Endothelial cell of umbilical vein (primary cell): ENCODE results near the gene SMPDL3B. TPM values are rescaled to one million over a fixed set of nuclear protein-coding genes. Genes with fewer than 3 reads are reported as not detected.

Experiments
- BruUV-seq: library from RNA; stranded (reverse); fragments of 400-500 nt; replicated peaks from 2 replicates; lab custom pipeline; 2021; lab: Mats Ljungman, UMichigan
- CTCF ChIA-PET: fragments of 300-600, 350-600 bp; sonication (Branson Sonifier 250); formaldehyde crosslinking; loops from one replicate; lab custom pipeline; 2021; ENCODE audit warnings: antibody characterized with exemption, inconsistent platforms; lab: Charles Lee
- POLR2A ChIA-PET: fragments of 300-600, 350-600 bp; sonication (Branson Sonifier 250); formaldehyde crosslinking; loops from one replicate; lab custom pipeline; 2021; ENCODE audit warnings: antibody characterized with exemption, inconsistent platforms; lab: Charles Lee
- DNase-seq: peaks from one replicate; pipeline ENCODE4 v3.0.0-alpha.2; 2011; ENCODE audit warnings: low read depth, low spot score
- FAIRE-seq: peaks from 2 replicates; lab custom pipeline; 2011; peaks lifted over from hg19 to GRCh38; lab: Jason Lieb, UNC
- H2AFZ ChIP-seq: 2 replicates; pipeline ENCODE4 v1.6.0; 2012; ENCODE audit warnings: low read depth, low read length, control low read depth, inconsistent platforms
- H3K27ac ChIP-seq: 2 replicates; pipeline ENCODE4 v1.5.1; 2011; ENCODE audit warnings: low read depth, mild to moderate bottlenecking, control low read depth, low read length, moderate library complexity; ENCODE audit not compliant: insufficient read depth
- H3K27me3 ChIP-seq, 2 experiments: 2 replicates each; pipeline versions ENCODE4 v1.6.0 to v1.6.1; 2011; ENCODE audit warnings: low read length in 2 of 2, mixed read lengths in 1 of 2; ENCODE audit not compliant: control insufficient read depth in 2 of 2, insufficient read depth in 2 of 2
- H3K36me3 ChIP-seq, 2 experiments: 2 replicates in 1 of 2; 3 replicates in 1 of 2; pipeline ENCODE4 v1.5.1; 2011; ENCODE audit warnings: low read length in 2 of 2, mild to moderate bottlenecking in 1 of 2, moderate library complexity in 1 of 2; ENCODE audit not compliant: control insufficient read depth in 2 of 2, insufficient read depth in 2 of 2; ENCODE audit errors: extremely low read depth in 1 of 2
- H3K4me1 ChIP-seq: 3 replicates; pipeline ENCODE4 v1.5.1; 2011; ENCODE audit warnings: mild to moderate bottlenecking, low read length; ENCODE audit not compliant: control insufficient read depth, insufficient read depth; ENCODE audit errors: extremely low read depth
- H3K4me2 ChIP-seq: 2 replicates; pipeline ENCODE4 v1.6.1; 2011; ENCODE audit warnings: low read length, control low read depth, mixed read lengths; ENCODE audit not compliant: insufficient read depth
- H3K4me3 ChIP-seq, 3 experiments: fragments of 200-600 bp in 1 of 3; sonication (generic), shearing (Covaris generic) in 1 of 3; replicated peaks in 1 of 3; 2 replicates each; pipeline ENCODE4 v1.5.1; 2011 to 2016; ENCODE audit warnings: control low read depth in 3 of 3, low read length in 3 of 3, mild to moderate bottlenecking in 2 of 3, inconsistent platforms in 1 of 3, low read depth in 1 of 3, moderate library complexity in 1 of 3; ENCODE audit not compliant: insufficient read depth in 1 of 3
- H3K79me2 ChIP-seq: 2 replicates; pipeline ENCODE4 v1.6.0; 2012; ENCODE audit warnings: low read length, inconsistent platforms; ENCODE audit not compliant: control insufficient read depth, insufficient read depth
- H3K9ac ChIP-seq: replicated peaks from 2 replicates; pipeline ENCODE3; 2011; ENCODE audit warnings: low read length, control low read depth; ENCODE audit not compliant: insufficient read depth; ENCODE audit errors: extremely low read depth
- H3K9me1 ChIP-seq: replicated peaks from 3 replicates; pipeline ENCODE4 v1.6.0; 2011; ENCODE audit warnings: mild to moderate bottlenecking, low read length; ENCODE audit not compliant: control insufficient read depth, insufficient read depth; ENCODE audit errors: extremely low read depth
- H3K9me3 ChIP-seq: replicated peaks from 2 replicates; pipeline ENCODE4 v1.5.1; 2012; ENCODE audit warnings: low read length, inconsistent platforms; ENCODE audit not compliant: control insufficient read depth, insufficient read depth
- H4K20me1 ChIP-seq: replicated peaks from 2 replicates; pipeline ENCODE3; 2011; ENCODE audit warnings: mild to moderate bottlenecking, low read length; ENCODE audit not compliant: control insufficient read depth, insufficient read depth; ENCODE audit errors: extremely low read depth
- EZH2 ChIP-seq: IDR thresholded peaks from 2 replicates; pipeline ENCODE4 v1.6.1; 2012; ENCODE audit warnings: borderline replicate concordance, low read depth, mild to moderate bottlenecking, moderate library complexity, low read length, inconsistent platforms; ENCODE audit not compliant: severe bottlenecking
- FOS ChIP-seq: IDR thresholded peaks from 2 replicates; pipeline ENCODE4 v1.6.1; 2011; ENCODE audit warnings: mild to moderate bottlenecking, low read length, moderate library complexity, borderline replicate concordance; ENCODE audit not compliant: insufficient read depth
- GATA2 ChIP-seq: IDR thresholded peaks from 2 replicates; pipeline ENCODE4 v1.7.0; 2011; ENCODE audit warnings: low read depth, mild to moderate bottlenecking, moderate library complexity, mixed read lengths, low read length; ENCODE audit not compliant: insufficient read length, insufficient read depth
- MYC ChIP-seq: IDR thresholded peaks from one replicate; pipeline ENCODE4 v1.6.1; 2011; ENCODE audit warnings: mild to moderate bottlenecking, low read depth, low read length
- POLR2A ChIP-seq: IDR thresholded peaks from 2 replicates; pipeline ENCODE4 v1.6.1; 2012; ENCODE audit warnings: low read depth, mild to moderate bottlenecking, control low read depth, low read length
- POLR2AphosphoS5 ChIP-seq: IDR thresholded peaks from 2 replicates; pipeline ENCODE4 v1.6.1; 2012; ENCODE audit warnings: low read depth, mild to moderate bottlenecking, control low read depth, low read length, moderate library complexity; ENCODE audit not compliant: insufficient read depth
- dilution Hi-C: fragments of 300-500 bp; cut with MboI; formaldehyde crosslinking; loops from one replicate; pipeline ENCODE4 v1.15.0; 2019; ENCODE audit warnings: low sequenced_read_pairs; ENCODE audit not compliant: extremely low pct_ligation_motif_present
- intact Hi-C: fragments of 100-400 bp; cut with micrococcal nuclease; formaldehyde crosslinking; loops from one replicate; pipeline ENCODE4 v1.10.0; 2022
- polyA plus RNA-seq, 4 experiments: library from polyadenylated mRNA; depleted of rRNA in 3 of 4; stranded (reverse) in 3 of 4; unstranded in 1 of 4; fragments of >200 nt; gene quantifications; 2 replicates each; pipeline versions ENCODE4 v1.2.1 to v1.2.3, GENCODE V29; 2011 to 2012; ENCODE audit warnings: missing spikeins in 1 of 4
- total RNA-seq: library from RNA; stranded (reverse); gene quantifications from 2 replicates; pipeline ENCODE4 v1.2.3, GENCODE V29; 2021
- TF ChIP-seq, protein P1 (sequence below), 2 donors: IDR thresholded peaks; 1 replicate in 1 of 2; 2 replicates in 1 of 2; pipeline ENCODE4 v1.5.1; 2011; ENCODE audit warnings: low read length in 2 of 2, mild to moderate bottlenecking in 2 of 2, moderate library complexity in 2 of 2, control low read depth in 1 of 2, inconsistent platforms in 1 of 2, low read depth in 1 of 2; ENCODE audit not compliant: insufficient read depth in 1 of 2; ENCODE audit errors: extremely low read depth in 1 of 2

The SMPDL3B gene
- total and polyA plus RNA-seq, 2 donors (not counting 3 experiments of a cell fraction or from before 2014, with no cell fraction given): 1.3 TPM; not detected in 1

DNA sequence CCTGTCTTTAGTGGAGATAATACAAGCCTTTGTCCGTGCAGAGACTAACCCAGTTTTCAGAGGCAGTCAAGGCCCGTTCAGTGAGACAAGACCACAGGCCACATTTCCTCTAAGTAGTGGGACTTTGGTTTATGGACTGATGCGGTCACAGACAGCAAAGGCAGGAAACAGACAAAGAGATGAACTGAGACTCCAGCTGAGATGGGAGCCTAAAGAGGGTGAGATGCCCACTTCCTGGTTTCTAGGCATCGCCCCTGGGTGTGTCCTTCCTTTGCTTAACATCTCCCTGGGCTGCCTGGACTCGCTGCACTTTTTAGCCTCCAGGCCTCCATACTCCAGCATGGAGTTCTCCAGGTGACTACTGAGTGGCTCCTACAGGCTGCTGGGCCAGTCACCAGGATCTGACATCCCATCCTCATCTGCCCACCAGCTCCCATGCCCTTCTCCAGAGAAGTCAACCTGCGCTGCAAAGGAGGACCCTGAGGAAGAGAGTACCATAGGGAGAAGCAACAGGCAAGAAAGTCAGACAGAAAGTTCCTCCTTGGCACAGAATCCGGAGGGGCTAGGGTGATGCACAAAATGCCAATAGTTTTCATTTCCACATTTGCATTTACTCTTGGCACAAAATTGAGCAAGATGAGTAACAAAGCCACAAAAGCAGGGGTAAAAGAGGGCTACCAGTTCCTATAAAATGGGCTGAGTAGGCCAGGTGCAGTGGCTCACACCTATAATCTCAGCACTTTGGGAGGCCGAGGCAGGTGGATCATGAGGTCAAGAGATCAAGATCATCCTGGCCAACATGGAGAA lies 47.4 kb upstream of the SMPDL3B start:
- Histone ChIP-seq H3K36me3 (peaks cover 5 to 8% of the 10 kb centered on the region in 2 experiments), H3K9ac (no peak overlapping the region), H3K9me1 (no peaks in the 10 kb centered on the region), H4K20me1 (no peaks in the 10 kb centered on the region), H2AFZ (no peak overlapping the region), H3K27me3 (no peaks in the 10 kb centered on the region), H3K9me3 (no peaks in the 10 kb centered on the region), H3K79me2 (no peaks in the 10 kb centered on the region), H3K27ac (no peak overlapping the region), H3K4me3 (no peak overlapping the region), H3K4me2 (no peak overlapping the region), H3K4me1 (no peaks in the 10 kb centered on the region)
- no peak for FAIRE-seq
- BruUV-seq: no TSS peak
- ChIA-PET CTCF (no interaction called here), POLR2A (no interaction called here)
- dilution Hi-C loops (no loop called here), intact Hi-C loops (no loop called here)
- no peak for TF ChIP-seq FOS
- no peak for TF ChIP-seq GATA2
- no peak for TF ChIP-seq POLR2A
- no peak for TF ChIP-seq MYC
- TF ChIP-seq POLR2AphosphoS5: no peak
- TF ChIP-seq, protein P1, sequence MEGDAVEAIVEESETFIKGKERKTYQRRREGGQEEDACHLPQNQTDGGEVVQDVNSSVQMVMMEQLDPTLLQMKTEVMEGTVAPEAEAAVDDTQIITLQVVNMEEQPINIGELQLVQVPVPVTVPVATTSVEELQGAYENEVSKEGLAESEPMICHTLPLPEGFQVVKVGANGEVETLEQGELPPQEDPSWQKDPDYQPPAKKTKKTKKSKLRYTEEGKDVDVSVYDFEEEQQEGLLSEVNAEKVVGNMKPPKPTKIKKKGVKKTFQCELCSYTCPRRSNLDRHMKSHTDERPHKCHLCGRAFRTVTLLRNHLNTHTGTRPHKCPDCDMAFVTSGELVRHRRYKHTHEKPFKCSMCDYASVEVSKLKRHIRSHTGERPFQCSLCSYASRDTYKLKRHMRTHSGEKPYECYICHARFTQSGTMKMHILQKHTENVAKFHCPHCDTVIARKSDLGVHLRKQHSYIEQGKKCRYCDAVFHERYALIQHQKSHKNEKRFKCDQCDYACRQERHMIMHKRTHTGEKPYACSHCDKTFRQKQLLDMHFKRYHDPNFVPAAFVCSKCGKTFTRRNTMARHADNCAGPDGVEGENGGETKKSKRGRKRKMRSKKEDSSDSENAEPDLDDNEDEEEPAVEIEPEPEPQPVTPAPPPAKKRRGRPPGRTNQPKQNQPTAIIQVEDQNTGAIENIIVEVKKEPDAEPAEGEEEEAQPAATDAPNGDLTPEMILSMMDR (IDR thresholded peaks at IDR 0.05; ENCODE audit: extremely low read depth in 1 of 2, insufficient read depth in 1 of 2, low read depth in 1 of 2, low read length in 2 of 2): no peak
- TF ChIP-seq EZH2: no peak
- no peak for DNase-seq
